Measurements from ENCODE around the gene SPINK1.
"Not testable (repeated sequence)": the region's sequence is repeated elsewhere in the genome, so short reads cannot be mapped to it uniquely, and the experiment has no call there.

DNA sequence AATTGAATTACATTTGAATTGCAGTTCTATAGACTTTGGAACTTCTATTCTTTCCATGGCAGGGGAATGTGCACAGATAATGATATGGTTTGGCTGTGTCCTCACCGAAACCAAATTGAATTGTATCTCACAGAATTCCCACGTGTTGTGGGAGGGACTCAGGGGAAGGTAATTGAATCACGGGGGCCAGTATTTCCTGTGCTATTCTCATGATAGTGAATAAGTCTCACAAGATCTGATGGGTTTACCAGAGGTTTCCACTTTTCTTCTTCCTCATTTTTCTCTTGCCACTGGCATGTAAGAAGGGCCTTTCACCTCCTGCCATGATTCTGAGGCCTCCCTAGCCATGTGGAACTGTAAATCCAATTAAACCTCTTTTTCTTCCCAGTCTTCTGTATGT, 28.3 kb downstream of the SPINK1 start:
- TF ChIP-seq, protein P1, sequence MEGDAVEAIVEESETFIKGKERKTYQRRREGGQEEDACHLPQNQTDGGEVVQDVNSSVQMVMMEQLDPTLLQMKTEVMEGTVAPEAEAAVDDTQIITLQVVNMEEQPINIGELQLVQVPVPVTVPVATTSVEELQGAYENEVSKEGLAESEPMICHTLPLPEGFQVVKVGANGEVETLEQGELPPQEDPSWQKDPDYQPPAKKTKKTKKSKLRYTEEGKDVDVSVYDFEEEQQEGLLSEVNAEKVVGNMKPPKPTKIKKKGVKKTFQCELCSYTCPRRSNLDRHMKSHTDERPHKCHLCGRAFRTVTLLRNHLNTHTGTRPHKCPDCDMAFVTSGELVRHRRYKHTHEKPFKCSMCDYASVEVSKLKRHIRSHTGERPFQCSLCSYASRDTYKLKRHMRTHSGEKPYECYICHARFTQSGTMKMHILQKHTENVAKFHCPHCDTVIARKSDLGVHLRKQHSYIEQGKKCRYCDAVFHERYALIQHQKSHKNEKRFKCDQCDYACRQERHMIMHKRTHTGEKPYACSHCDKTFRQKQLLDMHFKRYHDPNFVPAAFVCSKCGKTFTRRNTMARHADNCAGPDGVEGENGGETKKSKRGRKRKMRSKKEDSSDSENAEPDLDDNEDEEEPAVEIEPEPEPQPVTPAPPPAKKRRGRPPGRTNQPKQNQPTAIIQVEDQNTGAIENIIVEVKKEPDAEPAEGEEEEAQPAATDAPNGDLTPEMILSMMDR (IDR thresholded peaks at IDR 0.05 in 8 of 11, conservative IDR thresholded peaks at IDR 0.05 in 3 of 11) = not testable (repeated sequence)
- not testable (repeated sequence) for TF ChIP-seq POLR2AphosphoS5, POLR2A (IDR thresholded peaks at IDR 0.05)

Measured in spleen (tissue), 7 donors.